GM12891 (cell line): ENCODE measurements around the gene TENM3.
A peak's percentile ranks its signal among the peaks of the same experiment; 100 is the strongest.

ENCODE experiments used
- DNase-seq: peaks from one replicate; pipeline ENCODE4 v3.0.0; 2011; ENCODE audit warnings: low spot score; ENCODE audit not compliant: insufficient read length
- FAIRE-seq: peaks from 2 replicates; lab custom pipeline; 2011; peaks lifted over from hg19 to GRCh38; lab: Jason Lieb, UNC
- PAX5 ChIP-seq: IDR thresholded peaks from 2 replicates; pipeline ENCODE4 v1.6.1; 2011; ENCODE audit warnings: low read length, moderate library complexity, mild to moderate bottlenecking; ENCODE audit not compliant: insufficient read depth, severe bottlenecking
- POLR2A ChIP-seq: IDR thresholded peaks from 2 replicates; pipeline ENCODE4 v1.6.1; 2011; ENCODE audit warnings: low read depth, low read length, control low read depth
- POLR2AphosphoS5 ChIP-seq: IDR thresholded peaks from 2 replicates; pipeline ENCODE4 v1.6.1; 2011; ENCODE audit warnings: low read depth, low read length, control low read depth
- POU2F2 ChIP-seq: IDR thresholded peaks from 2 replicates; pipeline ENCODE4 v1.6.1; 2011; ENCODE audit warnings: low read depth, mild to moderate bottlenecking, control low read depth, low read length, moderate library complexity
- SPI1 ChIP-seq: IDR thresholded peaks from 2 replicates; pipeline ENCODE4 v1.6.1; 2011; ENCODE audit warnings: low read depth, low read length, control low read depth
- TAF1 ChIP-seq: IDR thresholded peaks from 2 replicates; pipeline ENCODE4 v1.6.1; 2011; ENCODE audit warnings: low read depth, low read length, control low read depth

Gene TENM3

DNA sequence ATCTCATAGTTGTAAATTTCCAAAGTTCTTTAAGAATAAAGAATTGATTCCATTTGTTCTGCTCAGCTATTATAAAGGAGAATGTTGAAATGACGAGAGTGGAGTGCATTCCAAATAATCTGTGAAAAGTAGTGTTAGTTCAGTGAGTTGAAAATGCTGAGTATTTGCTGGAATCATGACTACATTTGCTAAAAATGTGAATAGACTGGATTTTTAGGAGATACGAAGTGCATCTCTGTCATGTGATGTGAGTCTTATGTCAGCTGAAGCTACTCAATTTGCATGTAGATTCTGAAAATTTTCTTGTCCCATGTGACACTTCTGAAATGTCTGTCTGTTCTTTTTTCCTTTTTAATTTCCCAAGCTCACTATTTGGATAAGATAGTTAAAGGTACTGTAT, 468.0 kb downstream of the TENM3 start:
- FAIRE-seq (no peak), DNase-seq (no peak)
- TF ChIP-seq TAF1, result no peak
- TF ChIP-seq POLR2AphosphoS5, result no peak
- TF ChIP-seq POU2F2, result no peak
- TF ChIP-seq SPI1, result no peak
- no peak for TF ChIP-seq POLR2A
- no peak for TF ChIP-seq PAX5

DNA sequence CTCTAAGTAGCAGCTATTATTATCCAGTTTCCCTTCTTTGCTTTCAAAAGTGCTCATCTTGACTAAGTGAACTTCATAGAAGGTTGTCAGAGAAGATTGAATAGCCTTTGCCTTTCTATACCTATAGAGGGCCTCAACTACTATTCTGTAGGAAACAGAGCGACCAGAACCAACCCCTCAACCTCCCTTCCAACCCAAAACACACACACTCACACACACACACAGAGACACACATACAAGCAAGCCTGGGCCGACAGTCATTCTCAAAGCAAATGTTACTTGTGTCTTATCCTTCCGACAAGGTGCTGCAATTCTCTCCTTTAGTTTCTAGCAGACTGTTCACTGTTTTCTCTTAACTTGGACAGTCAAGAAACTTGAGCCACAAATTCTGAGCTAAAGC, 472.3 kb downstream of the TENM3 start:
- no peak for DNase-seq
- FAIRE-seq, result no peak
- TF ChIP-seq TAF1 (no peak), SPI1 (no peak), POLR2A (no peak), PAX5 (no peak), POU2F2 (no peak), POLR2AphosphoS5 (no peak)

DNA sequence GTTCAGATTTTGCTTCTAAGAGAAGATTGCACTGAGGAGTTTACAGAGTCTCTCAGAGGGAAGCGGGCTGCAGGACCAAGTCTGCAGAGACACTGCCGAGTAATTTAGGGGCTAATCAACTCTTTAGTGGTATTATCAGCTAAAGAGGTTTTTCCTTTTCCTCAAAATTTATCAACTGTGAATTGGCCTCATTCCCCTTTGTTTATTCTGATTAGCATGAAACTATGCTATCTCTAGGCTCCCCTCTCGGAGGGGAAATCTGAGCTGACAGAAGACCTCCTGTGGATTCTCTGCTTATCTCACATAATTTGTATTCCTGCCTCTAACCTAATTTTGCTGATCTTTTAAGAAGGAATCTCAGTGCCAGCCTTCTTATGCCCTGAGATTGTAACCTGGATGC, 473.0 kb downstream of the TENM3 start:
- no peak for DNase-seq
- no peak for TF ChIP-seq POLR2A
- no peak for TF ChIP-seq POU2F2
- TF ChIP-seq PAX5, result no peak
- TF ChIP-seq TAF1, result no peak
- TF ChIP-seq POLR2AphosphoS5, result no peak
- TF ChIP-seq SPI1, result no peak
- FAIRE-seq, result no peak

DNA sequence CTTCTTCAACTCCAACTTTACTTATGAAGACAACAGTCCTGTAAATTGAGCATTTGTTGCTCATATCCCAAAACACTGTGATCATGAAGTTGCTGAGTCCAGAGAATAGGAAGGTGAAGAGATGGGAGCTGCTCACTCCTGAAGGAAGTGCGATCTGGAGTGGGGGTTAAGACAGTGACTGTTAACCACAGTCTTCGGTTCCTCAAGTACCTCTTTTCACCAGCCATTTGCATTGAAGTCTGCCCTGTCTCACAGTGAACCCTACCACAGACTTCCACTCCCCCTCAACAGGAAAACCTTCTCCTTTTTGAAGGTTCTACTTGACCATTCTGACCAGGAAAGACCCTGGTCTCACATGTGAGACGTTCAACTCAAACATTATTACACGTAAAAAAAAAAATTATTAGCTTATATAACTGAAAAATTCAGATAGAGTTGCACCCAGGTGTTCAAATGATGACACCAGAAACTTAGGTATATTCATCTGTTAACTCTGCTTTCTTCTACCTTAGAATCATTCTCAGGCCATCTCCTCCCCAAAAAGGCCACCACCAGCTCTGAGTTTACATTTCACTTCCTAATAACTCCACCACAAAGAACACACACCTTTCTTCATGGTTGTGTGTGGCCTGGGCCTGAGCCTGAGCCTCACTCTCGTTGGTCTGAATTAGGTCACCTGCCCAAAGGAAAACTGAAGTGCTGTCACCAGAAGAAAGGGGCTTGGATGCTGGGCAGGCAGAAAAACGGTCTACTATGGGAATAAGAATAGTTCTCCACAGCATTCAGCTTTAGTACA, 474.8 kb downstream of the TENM3 start:
- TF ChIP-seq SPI1 (peak; percentile 71), PAX5 (no peak)
- DNase-seq (no peak), FAIRE-seq (peak; percentile 57)

DNA sequence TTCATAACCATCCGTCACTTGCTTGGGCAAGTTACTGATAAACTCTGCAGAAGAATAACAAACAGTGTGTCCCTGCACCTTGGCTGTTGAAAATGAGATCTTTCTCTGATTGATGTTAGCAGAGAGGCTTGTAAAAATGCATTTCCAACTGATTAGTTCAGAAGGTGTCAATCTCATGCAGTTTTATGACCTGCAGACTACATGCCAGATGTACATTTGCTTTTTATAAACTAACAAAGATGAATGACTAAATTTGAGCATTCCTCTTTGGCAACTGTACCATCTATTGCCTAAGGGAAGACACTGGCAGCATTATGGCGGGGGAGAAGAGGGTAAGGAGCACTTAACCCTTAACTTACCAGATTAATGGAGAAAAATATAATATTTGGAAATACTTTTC, 481.2 kb downstream of the TENM3 start:
- DNase-seq (no peak), FAIRE-seq (no peak)
- TF ChIP-seq PAX5 (no peak), POU2F2 (no peak), TAF1 (no peak), SPI1 (no peak), POLR2A (no peak), POLR2AphosphoS5 (no peak)

DNA sequence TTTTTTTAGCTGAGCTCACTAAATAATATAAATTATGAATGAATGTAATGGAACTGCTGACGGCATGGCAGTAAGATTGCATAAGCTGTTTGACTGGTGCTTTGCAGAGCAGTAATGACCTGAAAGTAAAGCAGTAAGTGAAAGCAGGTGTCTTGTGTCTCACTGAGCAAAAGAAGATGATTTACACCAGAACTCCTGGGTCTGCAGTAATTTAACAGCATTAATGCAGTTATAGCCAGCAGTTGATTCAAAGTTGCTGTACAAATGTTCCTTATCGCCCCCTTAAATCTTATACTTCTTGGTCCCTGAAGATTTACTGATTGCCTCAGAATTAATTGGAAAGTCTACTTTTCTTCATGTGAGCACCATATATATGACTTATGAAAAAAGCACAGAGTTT, 486.3 kb downstream of the TENM3 start:
- FAIRE-seq (no peak), DNase-seq (no peak)
- TF ChIP-seq TAF1, result no peak

DNA sequence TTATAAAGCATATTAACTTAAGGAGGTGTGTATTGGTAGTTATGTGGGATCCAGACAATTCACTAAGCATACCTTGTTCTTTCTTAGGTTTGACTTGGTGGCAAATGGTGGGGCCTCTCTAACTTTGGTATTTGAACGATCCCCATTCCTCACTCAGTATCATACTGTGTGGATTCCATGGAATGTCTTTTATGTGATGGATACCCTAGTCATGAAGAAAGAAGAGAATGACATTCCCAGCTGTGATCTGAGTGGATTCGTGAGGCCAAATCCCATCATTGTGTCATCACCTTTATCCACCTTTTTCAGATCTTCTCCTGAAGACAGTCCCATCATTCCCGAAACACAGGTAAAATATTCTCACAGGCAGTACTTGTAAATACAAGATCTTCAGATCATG, 487.6 kb downstream of the TENM3 start:
- no peak for TF ChIP-seq POU2F2
- FAIRE-seq, result no peak
- no peak for DNase-seq

DNA sequence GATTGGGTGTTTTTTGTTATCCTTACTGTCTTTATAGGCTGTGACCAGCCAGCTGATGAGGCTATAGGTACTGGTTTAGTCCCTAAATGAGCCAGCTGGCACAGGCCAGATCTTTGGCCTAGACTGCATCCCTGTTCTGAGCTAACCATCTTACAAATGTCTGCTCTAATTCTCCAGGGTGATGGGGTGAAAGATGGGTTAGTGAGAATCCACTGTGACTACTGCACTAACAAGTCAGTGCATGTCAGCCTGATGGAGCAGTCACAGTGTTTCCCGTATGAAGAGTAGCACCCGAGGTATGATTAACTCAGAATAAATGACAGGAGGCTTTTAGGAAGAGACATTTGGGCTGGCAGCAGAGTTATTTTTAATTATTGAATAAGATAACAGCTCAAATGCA, 493.0 kb downstream of the TENM3 start:
- FAIRE-seq, result no peak
- DNase-seq, result no peak
- TF ChIP-seq PAX5, result no peak
- TF ChIP-seq POU2F2, result no peak
- TF ChIP-seq TAF1, result no peak
- no peak for TF ChIP-seq SPI1

DNA sequence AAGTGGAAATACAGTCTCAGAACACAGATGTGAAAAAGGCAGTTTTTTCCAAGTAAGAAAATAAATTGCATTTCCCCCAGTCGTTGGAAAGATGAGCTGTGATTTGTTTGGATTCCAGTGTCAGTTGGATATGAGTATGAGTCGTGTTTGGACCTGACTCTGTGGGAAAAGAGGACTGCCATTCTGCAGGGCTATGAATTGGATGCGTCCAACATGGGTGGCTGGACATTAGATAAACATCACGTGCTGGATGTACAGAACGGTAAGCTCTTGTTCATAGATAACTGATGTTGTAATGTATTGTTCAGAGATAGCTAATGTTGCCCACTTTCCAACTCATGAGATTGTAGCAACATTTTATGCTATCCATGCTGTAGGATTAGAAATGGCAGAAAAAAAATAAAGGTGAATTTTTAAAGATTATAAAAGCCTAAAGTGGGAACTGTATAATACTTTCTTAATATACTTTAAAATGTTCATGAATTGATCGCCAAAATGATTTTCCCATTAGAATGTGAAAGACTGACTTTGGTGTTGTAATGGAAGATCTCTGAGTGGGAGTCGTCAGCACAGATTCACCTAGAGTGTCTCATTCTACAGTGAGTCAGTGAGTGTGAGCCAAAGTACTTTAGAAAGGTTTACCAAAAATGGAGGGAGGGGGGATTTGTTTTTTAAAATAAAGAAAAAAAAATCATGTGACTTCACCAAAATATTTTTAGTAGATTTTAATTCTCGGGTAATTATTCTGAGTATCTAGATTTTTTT, 495.3 kb downstream of the TENM3 start:
- FAIRE-seq, result no peak
- DNase-seq, result no peak
- TF ChIP-seq SPI1 (no peak), POU2F2 (no peak), POLR2A (no peak), PAX5 (no peak)

DNA sequence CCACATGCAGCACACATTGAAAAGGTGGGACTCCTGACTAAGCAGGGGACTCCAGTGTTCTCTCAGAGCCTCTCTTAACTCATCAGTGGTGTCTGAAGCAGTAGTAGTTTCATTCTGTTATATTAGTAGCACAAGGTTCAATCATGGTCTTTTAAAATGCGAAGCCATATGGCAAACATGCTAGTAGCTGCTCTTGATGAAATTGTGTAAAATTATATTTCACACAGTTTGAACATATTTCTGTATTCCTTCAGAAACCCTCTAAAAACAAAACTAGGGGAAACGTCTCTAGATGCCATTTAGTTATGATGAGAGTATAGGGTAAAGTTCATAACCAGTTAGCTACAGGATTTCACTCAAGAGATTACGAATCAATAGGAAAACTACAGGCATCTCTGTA, 497.1 kb downstream of the TENM3 start:
- FAIRE-seq (no peak), DNase-seq (no peak)
- TF ChIP-seq TAF1, result no peak
- no peak for TF ChIP-seq POLR2A
- TF ChIP-seq PAX5, result no peak
- TF ChIP-seq SPI1, result no peak
- no peak for TF ChIP-seq POU2F2
- no peak for TF ChIP-seq POLR2AphosphoS5
